22Rv1 (cell line): ENCODE results near the gene CRELD1.

Source experiments
- CTCF ChIP-seq: fragments of 450-650 bp; IDR thresholded peaks from 2 replicates; pipeline ENCODE4 v1.5.1; 2017; ENCODE audit warnings: mild to moderate bottlenecking
- ZFX ChIP-seq: fragments of 450-650 bp; IDR thresholded peaks from 2 replicates; pipeline ENCODE4 v1.6.1; 2017; ENCODE audit warnings: antibody characterized with exemption, borderline replicate concordance

DNA sequence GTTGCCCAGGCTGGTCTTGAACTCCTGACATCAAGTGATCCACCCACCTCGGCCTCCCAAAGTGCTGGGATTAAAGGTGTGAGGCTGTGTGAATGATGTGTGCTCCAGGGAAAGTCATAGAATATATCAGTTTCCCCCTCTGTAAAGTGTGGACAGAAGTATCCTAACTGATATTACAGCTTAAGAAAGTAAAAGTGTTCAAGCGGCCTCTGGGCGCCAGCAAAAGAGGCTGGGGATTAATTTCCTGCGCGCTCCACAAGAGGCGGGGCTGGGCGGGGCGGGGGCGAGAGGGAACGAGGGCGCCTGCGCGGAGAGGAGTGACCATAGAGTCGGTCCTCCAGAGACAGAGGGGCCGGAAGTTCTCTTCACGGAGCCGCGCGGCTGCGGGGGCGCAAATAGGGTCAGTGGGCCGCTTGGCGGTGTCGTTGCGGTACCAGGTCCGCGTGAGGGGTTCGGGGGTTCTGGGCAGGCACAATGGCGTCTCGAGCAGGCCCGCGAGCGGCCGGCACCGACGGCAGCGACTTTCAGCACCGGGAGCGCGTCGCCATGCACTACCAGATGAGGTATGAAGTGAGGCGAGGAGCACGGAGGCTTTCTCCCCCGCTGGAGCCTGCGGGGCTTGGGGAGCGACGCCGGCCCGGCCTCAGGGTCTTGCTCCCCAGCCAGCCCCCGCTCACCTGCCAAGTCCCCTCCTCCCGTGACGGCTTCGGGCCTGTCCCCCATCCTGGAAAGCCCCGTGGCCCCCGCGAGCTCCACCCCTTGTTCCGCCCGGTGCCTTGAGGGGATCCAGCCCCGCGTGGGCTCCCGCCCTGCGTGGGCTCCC, 43.2 kb upstream of the CRELD1 start, which contains the start of gene JAGN1:
- TF ChIP-seq CTCF (no peak), ZFX (no peak)
